ENCODE results near the gene HNF1A.
A peak's percentile ranks its signal among the peaks of the same experiment; 100 is the strongest.

Gene HNF1A

GRCh38 chr12:121013715-121014114 is 35.4 kb downstream of the HNF1A start:
- no peak overlapping the region for H3K4me3 ChIP-seq (ENCODE audit: severe bottlenecking)
- H3K9me3 ChIP-seq (ENCODE audit: severe bottlenecking): no peaks in the 10 kb centered on the region
- DNase-seq (ENCODE audit: low spot score): no peak
- no peak overlapping the region for H3K27ac ChIP-seq (ENCODE audit: poor library complexity, severe bottlenecking)
- peaks cover 41% of the 10 kb centered on the region for H3K36me3 ChIP-seq (ENCODE audit: low read depth)
- H3K4me1 ChIP-seq (ENCODE audit: insufficient read depth, poor library complexity, severe bottlenecking): peaks cover 3% of the 10 kb centered on the region
- TF ChIP-seq CTCF (IDR thresholded peaks at IDR 0.05; ENCODE audit: poor library complexity, severe bottlenecking): no peak
- H3K27me3 ChIP-seq (ENCODE audit: insufficient read depth, poor library complexity, severe bottlenecking): no peaks in the 10 kb centered on the region
- ATAC-seq (ENCODE audit: low read depth): no peak

GRCh38 chr12:121015825-121016766 is 37.8 kb downstream of the HNF1A start, which contains the start of gene C12orf43:
C12orf43 (minus strand) TSS chr12:121016487; CDS start chr12:121016474, 13 bp downstream.
- TF ChIP-seq CTCF (IDR thresholded peaks at IDR 0.05; ENCODE audit: poor library complexity, severe bottlenecking): no peak
- peaks cover 3% of the 10 kb centered on the region for H3K4me1 ChIP-seq (ENCODE audit: insufficient read depth, poor library complexity, severe bottlenecking)
- DNase-seq (ENCODE audit: low spot score): peak; percentile 84
- H3K36me3 ChIP-seq (ENCODE audit: low read depth): peaks cover 17% of the 10 kb centered on the region
- H3K27ac ChIP-seq (ENCODE audit: poor library complexity, severe bottlenecking): no peak within 1 kb of the TSS
- H3K4me3 ChIP-seq (ENCODE audit: severe bottlenecking): peak within 1 kb of the TSS; percentile 56
- no peaks in the 10 kb centered on the region for H3K9me3 ChIP-seq (ENCODE audit: severe bottlenecking)
- ATAC-seq (ENCODE audit: low read depth): peak; percentile 97
- no peaks in the 10 kb centered on the region for H3K27me3 ChIP-seq (ENCODE audit: insufficient read depth, poor library complexity, severe bottlenecking)

GRCh38 chr12:121017966-121018491 is 39.7 kb downstream of the HNF1A start:
- no peak overlapping the region for H3K27ac ChIP-seq (ENCODE audit: poor library complexity, severe bottlenecking)
- H3K36me3 ChIP-seq (ENCODE audit: low read depth): peaks cover 7% of the 10 kb centered on the region; the same call in 1 of the 2 replicates
- ATAC-seq (ENCODE audit: low read depth): no peak
- no peak for TF ChIP-seq CTCF (IDR thresholded peaks at IDR 0.05; ENCODE audit: poor library complexity, severe bottlenecking)
- no peak overlapping the region for H3K4me3 ChIP-seq (ENCODE audit: severe bottlenecking)
- peaks cover 3% of the 10 kb centered on the region for H3K4me1 ChIP-seq (ENCODE audit: insufficient read depth, poor library complexity, severe bottlenecking)
- no peaks in the 10 kb centered on the region for H3K9me3 ChIP-seq (ENCODE audit: severe bottlenecking)
- no peak for DNase-seq (ENCODE audit: low spot score)
- H3K27me3 ChIP-seq (ENCODE audit: insufficient read depth, poor library complexity, severe bottlenecking): no peaks in the 10 kb centered on the region

GRCh38 chr12:121018860-121019617 is 40.7 kb downstream of the HNF1A start:
- no peak for ATAC-seq (ENCODE audit: low read depth)
- peaks cover 3% of the 10 kb centered on the region for H3K4me1 ChIP-seq (ENCODE audit: insufficient read depth, poor library complexity, severe bottlenecking)
- TF ChIP-seq CTCF (IDR thresholded peaks at IDR 0.05; ENCODE audit: poor library complexity, severe bottlenecking): no peak

More at GRCh38 chr12:121018860-121019617, 40.7 kb downstream of the HNF1A start:
- DNase-seq (ENCODE audit: low spot score): no peak
- H3K27ac ChIP-seq (ENCODE audit: poor library complexity, severe bottlenecking): no peak overlapping the region
- H3K4me3 ChIP-seq (ENCODE audit: severe bottlenecking): no peak overlapping the region
- H3K36me3 ChIP-seq (ENCODE audit: low read depth): no peaks in the 10 kb centered on the region
- H3K9me3 ChIP-seq (ENCODE audit: severe bottlenecking): no peaks in the 10 kb centered on the region
- H3K27me3 ChIP-seq (ENCODE audit: insufficient read depth, poor library complexity, severe bottlenecking): no peaks in the 10 kb centered on the region
